SK-N-SH (cell line): ENCODE measurements around the gene DNAJB11. TPM values are rescaled to one million over a fixed set of nuclear protein-coding genes. Genes with fewer than 3 reads are reported as not detected.

Experiments used
- CTCF ChIA-PET: fragments of 300-600, 350-600 bp; formaldehyde crosslinking; extraction: SDS; loops from one replicate; lab custom pipeline; 2021; lab: Yijun Ruan, JAX
- POLR2A ChIA-PET: fragments of 350-600 bp; sonication (Branson Sonifier 250); formaldehyde crosslinking; extraction: SDS; loops from one replicate; lab custom pipeline; 2020; ENCODE audit warnings: antibody characterized with exemption, inconsistent platforms; lab: Yijun Ruan, JAX
- DNase-seq: peaks from one replicate; pipeline ENCODE4 v3.0.0; 2012
- H2AFZ ChIP-seq: fragments of 200-600 bp; sonication (generic); 2 replicates; pipeline ENCODE4 v1.8.1; 2016; ENCODE audit warnings: antibody characterized with exemption, mild to moderate bottlenecking, low read depth
- H3F3A ChIP-seq: fragments of 200-600 bp; sonication (generic); replicated peaks from 2 replicates; pipeline ENCODE3; 2016; ENCODE audit warnings: antibody characterized with exemption, mild to moderate bottlenecking; ENCODE audit not compliant: insufficient read depth
- H3K27ac ChIP-seq, 2 experiments: fragments of 200-500 bp in 1 of 2; fragments of 200-600 bp in 1 of 2; sonication (Bioruptor generic) in 1 of 2; sonication (generic), shearing (Covaris generic) in 1 of 2; 2 replicates each; pipeline versions ENCODE4 v1.5.1 to v1.6.1; 2014 to 2016; ENCODE audit warnings: low read depth in 2 of 2, inconsistent platforms in 1 of 2, low read length in 1 of 2, mild to moderate bottlenecking in 1 of 2, mixed read lengths in 1 of 2
- H3K27me3 ChIP-seq: fragments of 200-600 bp; sonication (generic), shearing (Covaris generic); 2 replicates; pipeline ENCODE4 v1.6.1; 2016; ENCODE audit warnings: mixed run types; ENCODE audit not compliant: insufficient read depth
- H3K36me3 ChIP-seq, 2 experiments: fragments of 200-500 bp in 1 of 2; fragments of 200-600 bp in 1 of 2; sonication (Bioruptor generic) in 1 of 2; sonication (generic) in 1 of 2; replicated peaks in 1 of 2; 2 replicates each; pipeline versions ENCODE3 to v1.5.1; 2014 to 2016; ENCODE audit warnings: low read length in 1 of 2, mild to moderate bottlenecking in 1 of 2; ENCODE audit not compliant: insufficient read depth in 2 of 2, control insufficient read depth in 1 of 2
- H3K4me1 ChIP-seq, 2 experiments: fragments of 200-500 bp in 1 of 2; fragments of 200-600 bp in 1 of 2; sonication (Bioruptor generic) in 1 of 2; sonication (generic), shearing (Covaris generic) in 1 of 2; 2 replicates each; pipeline versions ENCODE4 v1.5.1 to v1.6.1; 2014 to 2016; ENCODE audit warnings: low read depth in 1 of 2, low read length in 1 of 2, mixed run types in 1 of 2; ENCODE audit not compliant: insufficient read depth in 2 of 2, control insufficient read depth in 1 of 2
- H3K4me2 ChIP-seq: fragments of 200-600 bp; sonication (generic), shearing (Covaris generic); 2 replicates; pipeline ENCODE4 v1.6.1; 2017; ENCODE audit warnings: mixed run types
- H3K4me3 ChIP-seq, 2 experiments: fragments of 200-500 bp in 1 of 2; fragments of 200-600 bp in 1 of 2; sonication (Bioruptor generic) in 1 of 2; sonication (generic), shearing (Covaris generic) in 1 of 2; 2 replicates each; pipeline versions ENCODE4 v1.5.1 to v1.8.1; 2014 to 2016; ENCODE audit warnings: low read depth in 2 of 2, inconsistent platforms in 1 of 2, low read length in 1 of 2, mild to moderate bottlenecking in 1 of 2, mixed read lengths in 1 of 2, moderate library complexity in 1 of 2
- H3K79me2 ChIP-seq: fragments of 200-600 bp; sonication (generic); 2 replicates; pipeline ENCODE4 v1.8.1; 2017; ENCODE audit warnings: mild to moderate bottlenecking; ENCODE audit not compliant: insufficient read depth
- H3K9ac ChIP-seq: fragments of 200-600 bp; sonication (generic); 2 replicates; pipeline ENCODE4 v1.6.1; 2017; ENCODE audit warnings: mixed run types
- H3K9me2 ChIP-seq: fragments of 200-600 bp; sonication (generic); 2 replicates; pipeline ENCODE4 v1.6.1; 2017; ENCODE audit warnings: mixed run types
- H3K9me3 ChIP-seq: fragments of 200-600 bp; sonication (generic); 2 replicates; pipeline ENCODE4 v1.6.1; 2017; ENCODE audit warnings: mixed run types, mild to moderate bottlenecking, moderate library complexity
- H4K20me1 ChIP-seq: fragments of 200-600 bp; sonication (generic); 2 replicates; pipeline ENCODE4 v1.6.1; 2017; ENCODE audit warnings: mild to moderate bottlenecking, mixed run types; ENCODE audit not compliant: insufficient read depth
- CTCF ChIP-seq: fragments of 200-600 bp; sonication (generic); IDR thresholded peaks from 2 replicates; pipeline ENCODE4 v1.6.1; 2017; ENCODE audit warnings: antibody characterized with exemption, mild to moderate bottlenecking, moderate library complexity
- ELF1 ChIP-seq: IDR thresholded peaks from 2 replicates; pipeline ENCODE4 v1.4.0; 2012
- EP300 ChIP-seq, 2 experiments: IDR thresholded peaks; 2 replicates each; pipeline versions ENCODE4 v1.4.0 to v1.6.1; 2012; ENCODE audit warnings: borderline replicate concordance in 1 of 2, low read depth in 1 of 2, low read length in 1 of 2
- EZH2phosphoT487 ChIP-seq: fragments of 200-600 bp; sonication (generic); IDR thresholded peaks from 2 replicates; pipeline ENCODE4 v1.6.1; 2017; ENCODE audit warnings: low read depth, mixed run types, mild to moderate bottlenecking, antibody characterized with exemption, moderate library complexity, borderline replicate concordance
- FOSL2 ChIP-seq: IDR thresholded peaks from 2 replicates; pipeline ENCODE4 v1.4.0; 2012; ENCODE audit warnings: low read depth, mild to moderate bottlenecking, moderate library complexity, borderline replicate concordance
- FOXJ3 ChIP-seq: sonication (generic); formaldehyde crosslinking; IDR thresholded peaks from 2 replicates; pipeline ENCODE4 v1.5.1; 2020; ENCODE audit warnings: mild to moderate bottlenecking, missing genetic modification reagents
- FOXM1 ChIP-seq: IDR thresholded peaks from 2 replicates; pipeline ENCODE4 v1.4.0; 2012; ENCODE audit warnings: low read depth, mild to moderate bottlenecking
- GABPA ChIP-seq: IDR thresholded peaks from 2 replicates; pipeline ENCODE4 v1.4.0; 2012; ENCODE audit warnings: low read depth, mild to moderate bottlenecking
- GATA2 ChIP-seq: sonication (generic); formaldehyde crosslinking; IDR thresholded peaks from 2 replicates; pipeline ENCODE4 v1.5.0; 2020; ENCODE audit warnings: mild to moderate bottlenecking, missing genetic modification reagents
- JUND ChIP-seq: IDR thresholded peaks from 2 replicates; pipeline ENCODE4 v1.4.0; 2012
- MAX ChIP-seq: IDR thresholded peaks from 2 replicates; pipeline ENCODE4 v1.4.0; 2012; ENCODE audit warnings: low read depth
- MEF2A ChIP-seq: IDR thresholded peaks from 2 replicates; pipeline ENCODE4 v1.4.0; 2012; ENCODE audit warnings: low read depth, borderline replicate concordance
- NFIC ChIP-seq: IDR thresholded peaks from 2 replicates; pipeline ENCODE4 v1.4.0; 2012; ENCODE audit warnings: borderline replicate concordance
- PBX3 ChIP-seq: IDR thresholded peaks from 2 replicates; pipeline ENCODE4; 2012
- POLR2AphosphoS5 ChIP-seq: IDR thresholded peaks from 2 replicates; pipeline ENCODE4 v1.6.1; 2012; ENCODE audit warnings: low read depth, low read length
- REST ChIP-seq: IDR thresholded peaks from 2 replicates; pipeline ENCODE4 v1.6.1; 2012; ENCODE audit warnings: mild to moderate bottlenecking, low read depth, low read length, moderate library complexity
- RXRA ChIP-seq: IDR thresholded peaks from 2 replicates; pipeline ENCODE4 v1.4.0; 2012; ENCODE audit warnings: low read depth, mild to moderate bottlenecking, borderline replicate concordance
- SMC3 ChIP-seq: IDR thresholded peaks from 2 replicates; pipeline ENCODE4 v1.6.1; 2012; ENCODE audit warnings: low read depth, low read length, improper control_type of control experiment
- TAF1 ChIP-seq: IDR thresholded peaks from 2 replicates; pipeline ENCODE4 v1.6.1; 2012; ENCODE audit warnings: low read depth, mild to moderate bottlenecking, low read length, moderate library complexity, borderline replicate concordance
- TCF12 ChIP-seq: IDR thresholded peaks from 2 replicates; pipeline ENCODE4 v1.4.0; 2012
- TEAD4 ChIP-seq: IDR thresholded peaks from 2 replicates; pipeline ENCODE4 v1.4.0; 2012; ENCODE audit warnings: mild to moderate bottlenecking, borderline replicate concordance; ENCODE audit not compliant: insufficient read depth
- YY1 ChIP-seq: IDR thresholded peaks from 2 replicates; pipeline ENCODE4 v1.4.0; 2012; ENCODE audit warnings: low read depth, mild to moderate bottlenecking
- ZBTB33 ChIP-seq: IDR thresholded peaks from 2 replicates; pipeline ENCODE4 v1.4.0; 2012; ENCODE audit warnings: low read depth, borderline replicate concordance
- WGBS: methylation state at CpG from one replicate; pipeline ENCODE4 v1.1.6; 2017; ENCODE audit warnings: low lambda C conversion rate; 5-methylcytosine and 5-hydroxymethylcytosine counted together
- polyA plus RNA-seq, 3 experiments: library from polyadenylated mRNA; depleted of rRNA; stranded (reverse); fragments of >200 nt; gene quantifications; 2 replicates each; pipeline ENCODE4 v1.2.3, GENCODE V29; 2012

The DNAJB11 gene
- polyA plus RNA-seq, 1 of the 3 experiments (the other 2 are of a cell fraction) = 33.3 TPM

- Histone ChIP-seq H3K36me3 (peaks cover 0 to 13% of the 10 kb centered on the region in 2 experiments), H3K9ac (peak within 1 kb of the TSS; percentile 78), H2AFZ (peak within 1 kb of the TSS; percentile 100), H3K4me2 (peak within 1 kb of the TSS; percentile 81), H3F3A (peaks cover 3% of the 10 kb centered on the region), H3K4me1 (peaks cover 16 to 17% of the 10 kb centered on the region in 2 experiments), H3K27ac (peak within 1 kb of the TSS; percentile 69 to 83), H3K27me3 (no peaks in the 10 kb centered on the region), H3K79me2 (peaks cover 48% of the 10 kb centered on the region), H4K20me1 (no peaks in the 10 kb centered on the region), H3K4me3 (peak within 1 kb of the TSS; percentile 94), H3K9me3 (no peaks in the 10 kb centered on the region), H3K9me2 (no peaks in the 10 kb centered on the region)
- ChIA-PET CTCF (interaction anchor here (1.2 to 1.7 kb wide), 3 partner anchors 27 to 463 kb away, joined by 4 read pairs; no protein-coding TSS in a partner anchor), POLR2A (interaction anchor here (1.4 to 2.2 kb wide), 2 partner anchors 216 to 629 kb away, joined by 3 to 7 read pairs; partner anchors contain the start of genes EIF4A2 and TRA2B)
- WGBS = 9% methylated on average over 13 of the region's 66 CpGs
- peak; percentile 95 for DNase-seq
- no peak for TF ChIP-seq FOXM1
- no peak for TF ChIP-seq MEF2A
- peak; percentile 82 for TF ChIP-seq POLR2AphosphoS5
- TF ChIP-seq PBX3 = no peak
- no peak for TF ChIP-seq JUND
- TF ChIP-seq GATA2 = no peak
- no peak for TF ChIP-seq SMC3
- no peak for TF ChIP-seq TCF12
- no peak for TF ChIP-seq TEAD4
- TF ChIP-seq FOXJ3 (CRISPR knock-in tag) = 0 out of 2 replicates have a peak, but pooled peaks have one; percentile 24
- TF ChIP-seq ELF1 = no peak
- TF ChIP-seq REST = no peak
- no peak for TF ChIP-seq ZBTB33
- TF ChIP-seq YY1 = no peak
- TF ChIP-seq GABPA = no peak
- TF ChIP-seq RXRA = no peak
- no peak for TF ChIP-seq CTCF
- peak; percentile 86 for TF ChIP-seq TAF1
- no peak for TF ChIP-seq EZH2phosphoT487
- TF ChIP-seq FOSL2 = no peak
- TF ChIP-seq NFIC = no peak
- TF ChIP-seq MAX = peak; percentile 57
- no peak; a peak in 1 of 4 replicates for TF ChIP-seq EP300 (IDR thresholded peaks at IDR 0.05; ENCODE audit: borderline replicate concordance in 1 of 2, low read depth in 1 of 2, low read length in 1 of 2)
Observed at GRCh38 chr3:186567072-186567921, 3.2 kb upstream of the DNAJB11 start, which contains the start of gene TBCCD1. Gene TBCCD1 (minus strand): TSS chr3:186567339. CDS start chr3:186564329, 3,010 bp downstream.
